ENCODE measurements around the gene ROPN1.

GRCh38 chr3:124014366-124014942 lies 22.5 kb upstream of the ROPN1 start:
- TF ChIP-seq POLR2A (IDR thresholded peaks at IDR 0.05) (no peak), CTCF (IDR thresholded peaks at IDR 0.05) (no peak)

Data from Peyer's patch (tissue), 4 donors.